Measurements from ENCODE around the gene NAPSA.
"Not testable (repeated sequence)": the region's sequence is repeated elsewhere in the genome, so short reads cannot be mapped to it uniquely, and the experiment has no call there.

Gene NAPSA

GRCh38 chr19:50331221-50331993 lies 34.0 kb downstream of the NAPSA start:
- Histone ChIP-seq H3K27ac (ENCODE audit: low read depth, low read length) (no peak overlapping the region), H3K9me3 (ENCODE audit: control insufficient read depth in 1 of 2, low read length in 2 of 2) (no peaks in the 10 kb centered on the region), H3K27me3 (ENCODE audit: control insufficient read depth in 1 of 2, insufficient read depth in 2 of 2, low read length in 2 of 2) (peaks cover 35 to 45% of the 10 kb centered on the region in 2 donors)

GRCh38 chr19:50330365-50331078 lies 34.9 kb downstream of the NAPSA start:
- no peak overlapping the region for H3K27ac ChIP-seq (ENCODE audit: low read depth, low read length)
- no peaks in the 10 kb centered on the region for H3K36me3 ChIP-seq (ENCODE audit: control insufficient read depth in 1 of 2, insufficient read depth in 2 of 2, low read length in 2 of 2)
- no peaks in the 10 kb centered on the region for H3K9me3 ChIP-seq (ENCODE audit: control insufficient read depth in 1 of 2, low read length in 2 of 2)
- peak overlapping the region; percentile 4 to 46 for H3K4me3 ChIP-seq (ENCODE audit: low read depth in 1 of 2, low read length in 2 of 2)
- H3K4me1 ChIP-seq (ENCODE audit: control insufficient read depth in 1 of 2, insufficient read depth in 2 of 2, low read length in 2 of 2) = peaks cover 10 to 25% of the 10 kb centered on the region in 2 donors
- H3K9ac ChIP-seq (ENCODE audit: low read depth in 1 of 2, low read length in 2 of 2) = no peak overlapping the region
- peaks cover 41 to 52% of the 10 kb centered on the region in 2 donors for H3K27me3 ChIP-seq (ENCODE audit: control insufficient read depth in 1 of 2, insufficient read depth in 2 of 2, low read length in 2 of 2)

More at GRCh38 chr19:50331221-50331993, 34.0 kb downstream of the NAPSA start:
- H3K9ac ChIP-seq (ENCODE audit: low read depth in 1 of 2, low read length in 2 of 2) = no peak overlapping the region
- peaks cover 10 to 20% of the 10 kb centered on the region in 2 donors for H3K4me1 ChIP-seq (ENCODE audit: control insufficient read depth in 1 of 2, insufficient read depth in 2 of 2, low read length in 2 of 2)
- no peaks in the 10 kb centered on the region for H3K36me3 ChIP-seq (ENCODE audit: control insufficient read depth in 1 of 2, insufficient read depth in 2 of 2, low read length in 2 of 2)
- H3K4me3 ChIP-seq (ENCODE audit: low read depth in 1 of 2, low read length in 2 of 2) = peak overlapping the region in 1 of 2 donors; percentile 32

GRCh38 chr19:50329926-50330294 lies 35.5 kb downstream of the NAPSA start:
- H3K27ac ChIP-seq (ENCODE audit: low read depth, low read length) = peak overlapping the region; percentile 32
- not testable (repeated sequence) for H3K9ac ChIP-seq (ENCODE audit: low read depth in 1 of 2, low read length in 2 of 2); H3K36me3 ChIP-seq (ENCODE audit: control insufficient read depth in 1 of 2, insufficient read depth in 2 of 2, low read length in 2 of 2); H3K9me3 ChIP-seq (ENCODE audit: control insufficient read depth in 1 of 2, low read length in 2 of 2)
- H3K27me3 ChIP-seq (ENCODE audit: control insufficient read depth in 1 of 2, insufficient read depth in 2 of 2, low read length in 2 of 2) = peaks cover 37 to 52% of the 10 kb centered on the region in 2 donors
- H3K4me1 ChIP-seq (ENCODE audit: control insufficient read depth in 1 of 2, insufficient read depth in 2 of 2, low read length in 2 of 2) = peaks cover 10 to 25% of the 10 kb centered on the region in 2 donors
- H3K4me3 ChIP-seq (ENCODE audit: low read depth in 1 of 2, low read length in 2 of 2) = peak overlapping the region in 1 of 2 donors; percentile 58

GRCh38 chr19:50329146-50329925 lies 36.1 kb downstream of the NAPSA start, which contains the start of gene KCNC3:
KCNC3 (minus strand) TSS chr19:50329377; CDS start chr19:50329082, 295 bp downstream.
- Histone ChIP-seq H3K27ac (ENCODE audit: low read depth, low read length) (peak within 1 kb of the TSS; percentile 32), H3K4me1 (ENCODE audit: control insufficient read depth in 1 of 2, insufficient read depth in 2 of 2, low read length in 2 of 2) (peaks cover 10 to 25% of the 10 kb centered on the region in 2 donors), H3K27me3 (ENCODE audit: control insufficient read depth in 1 of 2, insufficient read depth in 2 of 2, low read length in 2 of 2) (peaks cover 35 to 52% of the 10 kb centered on the region in 2 donors)

GRCh38 chr19:50328873-50329145 lies 36.6 kb downstream of the NAPSA start:
- Histone ChIP-seq H3K27me3 (ENCODE audit: control insufficient read depth in 1 of 2, insufficient read depth in 2 of 2, low read length in 2 of 2) (peaks cover 35 to 49% of the 10 kb centered on the region in 2 donors), H3K36me3 (ENCODE audit: control insufficient read depth in 1 of 2, insufficient read depth in 2 of 2, low read length in 2 of 2) (no peaks in the 10 kb centered on the region), H3K9me3 (ENCODE audit: control insufficient read depth in 1 of 2, low read length in 2 of 2) (no peaks in the 10 kb centered on the region), H3K4me3 (ENCODE audit: low read depth in 1 of 2, low read length in 2 of 2) (peak overlapping the region in 1 of 2 donors; percentile 36), H3K4me1 (ENCODE audit: control insufficient read depth in 1 of 2, insufficient read depth in 2 of 2, low read length in 2 of 2) (peaks cover 10 to 20% of the 10 kb centered on the region in 2 donors), H3K27ac (ENCODE audit: low read depth, low read length) (no peak overlapping the region), H3K9ac (ENCODE audit: low read depth in 1 of 2, low read length in 2 of 2) (no peak overlapping the region)

More at GRCh38 chr19:50329146-50329925, 36.1 kb downstream of the NAPSA start, which contains the start of gene KCNC3:
- H3K9ac ChIP-seq (ENCODE audit: low read depth in 1 of 2, low read length in 2 of 2) = no peak within 1 kb of the TSS
- H3K9me3 ChIP-seq (ENCODE audit: control insufficient read depth in 1 of 2, low read length in 2 of 2) = no peaks in the 10 kb centered on the region
- peak within 1 kb of the TSS; percentile 35 to 58 for H3K4me3 ChIP-seq (ENCODE audit: low read depth in 1 of 2, low read length in 2 of 2)
- no peaks in the 10 kb centered on the region for H3K36me3 ChIP-seq (ENCODE audit: control insufficient read depth in 1 of 2, insufficient read depth in 2 of 2, low read length in 2 of 2)

- Histone ChIP-seq H3K36me3 (ENCODE audit: control insufficient read depth in 1 of 2, insufficient read depth in 2 of 2, low read length in 2 of 2) (peaks cover 0 to 4% of the 10 kb centered on the region in 2 donors), H3K27ac (ENCODE audit: low read depth, low read length) (no peak overlapping the region), H3K4me1 (ENCODE audit: control insufficient read depth in 1 of 2, insufficient read depth in 2 of 2, low read length in 2 of 2) (peaks cover 10 to 17% of the 10 kb centered on the region in 2 donors), H3K9ac (ENCODE audit: low read depth in 1 of 2, low read length in 2 of 2) (no peak overlapping the region), H3K9me3 (ENCODE audit: control insufficient read depth in 1 of 2, low read length in 2 of 2) (no peaks in the 10 kb centered on the region), H3K27me3 (ENCODE audit: control insufficient read depth in 1 of 2, insufficient read depth in 2 of 2, low read length in 2 of 2) (peaks cover 35 to 49% of the 10 kb centered on the region in 2 donors), H3K4me3 (ENCODE audit: low read depth in 1 of 2, low read length in 2 of 2) (peak overlapping the region; percentile 35 to 36)
These were observed 37.1 kb downstream of the NAPSA start for GRCh38 chr19:50328224-50328872.

- Histone ChIP-seq H3K9me3 (ENCODE audit: control insufficient read depth in 1 of 2, low read length in 2 of 2) (no peaks in the 10 kb centered on the region), H3K27me3 (ENCODE audit: control insufficient read depth in 1 of 2, insufficient read depth in 2 of 2, low read length in 2 of 2) (peaks cover 35 to 46% of the 10 kb centered on the region in 2 donors), H3K4me1 (ENCODE audit: control insufficient read depth in 1 of 2, insufficient read depth in 2 of 2, low read length in 2 of 2) (peaks cover 4 to 14% of the 10 kb centered on the region in 2 donors), H3K9ac (ENCODE audit: low read depth in 1 of 2, low read length in 2 of 2) (no peak overlapping the region), H3K27ac (ENCODE audit: low read depth, low read length) (no peak overlapping the region), H3K36me3 (ENCODE audit: control insufficient read depth in 1 of 2, insufficient read depth in 2 of 2, low read length in 2 of 2) (peaks cover 0 to 4% of the 10 kb centered on the region in 2 donors), H3K4me3 (ENCODE audit: low read depth in 1 of 2, low read length in 2 of 2) (peak overlapping the region in 1 of 2 donors; percentile 16)
These were observed 37.8 kb downstream of the NAPSA start for GRCh38 chr19:50327461-50328223.

- Histone ChIP-seq H3K4me3 (ENCODE audit: low read depth in 1 of 2, low read length in 2 of 2) (peak overlapping the region in 1 of 2 donors; percentile 16), H3K36me3 (ENCODE audit: control insufficient read depth in 1 of 2, insufficient read depth in 2 of 2, low read length in 2 of 2) (peaks cover 0 to 4% of the 10 kb centered on the region in 2 donors), H3K4me1 (ENCODE audit: control insufficient read depth in 1 of 2, insufficient read depth in 2 of 2, low read length in 2 of 2) (peaks cover 4 to 14% of the 10 kb centered on the region in 2 donors), H3K27me3 (ENCODE audit: control insufficient read depth in 1 of 2, insufficient read depth in 2 of 2, low read length in 2 of 2) (peaks cover 31 to 40% of the 10 kb centered on the region in 2 donors), H3K9ac (ENCODE audit: low read depth in 1 of 2, low read length in 2 of 2) (no peak overlapping the region), H3K9me3 (ENCODE audit: control insufficient read depth in 1 of 2, low read length in 2 of 2) (no peaks in the 10 kb centered on the region), H3K27ac (ENCODE audit: low read depth, low read length) (no peak overlapping the region)
These were observed 38.4 kb downstream of the NAPSA start for GRCh38 chr19:50327013-50327412.

- peak overlapping the region; percentile 15 to 43 for H3K4me3 ChIP-seq (ENCODE audit: low read depth in 1 of 2, low read length in 2 of 2)
- no peaks in the 10 kb centered on the region for H3K9me3 ChIP-seq (ENCODE audit: control insufficient read depth in 1 of 2, low read length in 2 of 2)
- no peak overlapping the region for H3K9ac ChIP-seq (ENCODE audit: low read depth in 1 of 2, low read length in 2 of 2)
- H3K27ac ChIP-seq (ENCODE audit: low read depth, low read length) = no peak overlapping the region
- peaks cover 0 to 4% of the 10 kb centered on the region in 2 donors for H3K36me3 ChIP-seq (ENCODE audit: control insufficient read depth in 1 of 2, insufficient read depth in 2 of 2, low read length in 2 of 2)
- H3K27me3 ChIP-seq (ENCODE audit: control insufficient read depth in 1 of 2, insufficient read depth in 2 of 2, low read length in 2 of 2) = peaks cover 25 to 33% of the 10 kb centered on the region in 2 donors
- H3K4me1 ChIP-seq (ENCODE audit: control insufficient read depth in 1 of 2, insufficient read depth in 2 of 2, low read length in 2 of 2) = peaks cover 4 to 14% of the 10 kb centered on the region in 2 donors
These were observed 39.3 kb downstream of the NAPSA start for GRCh38 chr19:50326101-50326664.
